Effector CD4-positive, alpha-beta T cell (primary cell): ENCODE measurements around the gene SPATA32.

ENCODE experiments used
- DNase-seq: peaks from one replicate; pipeline ENCODE4 v3.0.0-alpha.2; 2020

SPATA32 gene

DNA sequence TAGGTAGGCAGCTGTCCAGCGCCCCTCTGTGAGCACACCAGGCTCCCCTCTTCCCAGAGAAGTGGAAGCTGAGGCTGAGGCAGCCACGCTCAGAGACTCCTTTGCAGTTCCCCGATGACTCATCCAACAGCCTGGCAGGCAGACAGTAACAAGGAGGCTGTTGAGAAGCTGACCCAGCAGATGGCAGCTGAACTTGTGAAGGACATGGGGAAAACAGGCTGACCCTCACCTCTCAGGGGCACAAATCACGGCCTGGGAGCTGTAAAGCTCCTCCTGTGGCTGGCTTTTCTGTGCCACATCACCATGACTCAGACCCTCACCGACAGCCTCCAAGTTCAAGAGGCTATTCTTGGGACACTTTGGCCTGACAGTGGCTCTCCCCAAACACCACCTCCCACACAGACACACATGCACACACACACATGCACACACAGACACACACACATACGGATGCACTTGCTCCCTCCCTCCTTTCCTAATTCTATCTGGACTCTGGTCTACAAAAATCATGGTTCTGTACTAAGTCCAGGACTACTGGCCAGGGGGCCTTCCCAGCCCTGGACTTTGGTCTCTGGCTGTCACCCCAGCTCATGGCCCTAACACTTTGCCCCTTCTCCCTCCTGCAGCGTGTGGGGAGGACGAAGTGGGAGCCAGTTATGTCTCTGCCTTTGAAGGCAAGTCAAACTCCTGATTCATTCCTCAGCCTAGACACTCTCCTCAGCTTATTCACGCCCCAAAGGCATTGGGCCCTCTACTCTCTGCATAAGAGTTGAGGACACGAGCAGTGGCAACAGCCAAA is 31.7 kb upstream of the SPATA32 start:
- no peak for DNase-seq

DNA sequence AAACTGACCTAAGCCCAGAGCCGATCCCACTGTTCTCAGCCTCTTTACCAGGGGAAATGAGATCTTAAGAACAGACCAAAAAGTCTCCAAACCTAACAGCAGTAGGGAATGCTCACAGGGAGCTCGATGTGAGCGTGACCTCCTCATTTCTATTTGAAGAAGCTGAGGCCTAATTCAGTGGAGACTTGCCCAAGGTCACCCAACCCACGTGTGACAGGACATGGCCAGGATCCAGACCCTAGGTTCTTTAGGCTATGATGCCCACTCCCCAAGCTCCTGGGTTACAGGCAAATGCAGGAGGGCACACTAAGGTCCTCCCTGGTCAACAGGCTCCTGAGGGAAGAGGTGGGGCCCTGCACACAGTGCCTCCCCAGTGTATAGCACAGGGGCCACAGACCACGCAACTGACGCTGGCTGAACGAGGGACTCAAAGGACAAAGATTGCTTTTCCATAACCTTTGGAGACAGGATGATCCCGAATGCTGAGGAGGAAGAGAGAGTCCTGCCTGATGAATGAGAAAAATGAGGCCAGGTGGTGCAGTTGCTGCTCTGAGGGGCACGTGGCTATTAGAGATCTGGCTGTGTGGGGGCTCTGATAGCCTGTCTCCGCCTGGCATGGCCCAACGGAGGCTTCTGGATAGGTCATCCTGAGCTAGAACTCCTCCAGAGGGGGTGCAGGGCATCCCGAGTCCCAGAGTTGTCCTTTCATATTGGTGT is 31.0 kb upstream of the SPATA32 start:
- DNase-seq, result no peak

DNA sequence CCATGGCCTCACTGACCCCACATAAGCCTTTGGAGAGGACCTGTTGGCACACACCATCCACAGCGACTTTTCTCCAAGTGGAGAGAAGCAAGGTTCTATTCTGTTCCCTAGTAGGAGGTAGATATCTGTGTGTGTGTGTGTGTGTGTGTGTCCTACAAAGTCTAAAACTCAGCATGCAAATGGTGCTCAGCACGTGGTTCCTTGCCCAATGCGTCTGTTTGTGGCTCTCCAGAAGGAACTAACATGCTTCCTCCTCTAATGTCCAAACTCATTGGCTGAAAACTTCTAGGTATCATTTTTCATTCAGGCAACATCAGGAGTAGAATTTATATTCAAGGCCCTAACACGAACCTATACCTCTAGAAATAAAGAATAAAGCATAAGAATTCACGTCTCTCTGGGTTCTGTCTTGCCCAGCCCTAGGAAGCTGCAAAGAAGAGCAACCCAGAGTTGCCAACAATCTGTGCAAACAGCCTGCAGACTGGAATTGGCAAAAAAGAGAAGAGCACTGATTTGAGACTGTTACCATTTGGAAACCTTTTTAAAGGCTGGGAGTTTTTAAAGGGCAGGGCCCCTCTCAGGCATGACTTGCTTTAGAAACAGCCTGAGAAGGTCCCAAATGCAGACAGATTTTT is 29.4 kb upstream of the SPATA32 start:
- no peak for DNase-seq

DNA sequence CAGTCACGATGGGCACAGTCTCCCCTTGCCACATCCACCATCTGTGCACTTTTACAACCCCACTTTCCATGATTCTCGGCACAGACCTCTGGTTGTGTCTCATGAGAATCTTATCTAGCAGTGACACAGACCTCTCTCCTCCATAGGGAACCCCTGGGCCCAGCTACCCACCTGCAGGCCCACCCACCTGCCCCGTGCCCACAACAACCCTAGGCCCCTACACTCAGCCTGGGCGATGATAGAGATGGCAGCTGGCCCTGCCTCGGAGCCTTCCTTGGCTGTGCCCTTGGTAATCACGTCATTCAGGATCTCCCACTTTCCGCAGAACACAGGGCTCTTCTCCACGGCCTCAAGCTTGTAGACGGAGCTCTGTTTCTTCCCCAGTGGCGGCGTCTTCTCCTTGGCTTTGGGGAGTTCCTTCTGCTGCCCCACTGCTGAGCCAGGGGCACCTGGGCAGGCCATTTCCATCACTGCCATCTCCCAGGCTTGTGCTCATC is 28.4 kb upstream of the SPATA32 start:
- DNase-seq, result no peak

DNA sequence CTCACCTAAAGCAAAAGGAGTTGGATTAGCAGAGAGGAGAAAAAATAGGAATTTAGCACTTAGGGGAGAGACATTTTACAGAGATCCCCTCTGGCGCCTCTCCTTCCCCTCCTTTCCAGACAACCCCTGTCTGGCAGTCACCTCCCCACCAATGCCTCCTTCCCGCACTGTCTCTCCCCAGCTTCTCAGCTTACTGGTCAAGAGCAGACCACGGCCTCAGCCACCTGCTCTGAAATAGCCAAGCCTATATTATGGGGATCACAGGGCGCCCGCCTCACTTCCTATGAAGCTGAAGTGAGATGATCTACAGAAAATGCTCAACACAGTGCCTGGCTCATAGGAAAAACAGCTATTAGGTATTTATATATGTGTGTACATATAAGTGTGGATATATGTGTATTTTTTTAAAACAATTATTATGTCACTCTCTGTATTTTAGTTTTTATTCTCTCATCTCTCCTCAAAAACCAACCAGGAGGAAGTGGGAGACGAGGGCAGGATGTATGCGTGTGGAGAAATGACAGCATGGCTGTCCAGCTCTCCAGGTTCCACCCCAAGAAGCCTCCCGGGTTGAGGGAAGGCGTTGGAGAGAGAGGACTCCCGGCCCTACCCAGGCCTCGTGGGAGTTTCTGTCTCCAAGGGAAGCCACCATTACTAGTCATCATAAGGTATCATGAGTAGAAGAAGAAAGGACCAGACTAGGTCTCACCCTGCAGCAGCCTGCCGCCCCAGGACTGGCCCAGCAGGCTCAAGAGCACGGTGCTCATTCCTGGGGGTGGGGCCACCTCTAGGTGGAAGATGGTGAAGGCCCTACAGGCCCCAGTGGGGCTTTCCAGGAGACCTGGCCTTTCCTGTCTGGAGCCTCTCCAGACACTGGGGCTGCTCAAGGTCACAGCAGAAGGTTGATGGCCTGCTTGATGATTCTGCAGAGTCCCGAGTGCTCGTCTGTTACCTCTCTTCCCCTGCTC is 27.7 kb upstream of the SPATA32 start:
- DNase-seq, result no peak

DNA sequence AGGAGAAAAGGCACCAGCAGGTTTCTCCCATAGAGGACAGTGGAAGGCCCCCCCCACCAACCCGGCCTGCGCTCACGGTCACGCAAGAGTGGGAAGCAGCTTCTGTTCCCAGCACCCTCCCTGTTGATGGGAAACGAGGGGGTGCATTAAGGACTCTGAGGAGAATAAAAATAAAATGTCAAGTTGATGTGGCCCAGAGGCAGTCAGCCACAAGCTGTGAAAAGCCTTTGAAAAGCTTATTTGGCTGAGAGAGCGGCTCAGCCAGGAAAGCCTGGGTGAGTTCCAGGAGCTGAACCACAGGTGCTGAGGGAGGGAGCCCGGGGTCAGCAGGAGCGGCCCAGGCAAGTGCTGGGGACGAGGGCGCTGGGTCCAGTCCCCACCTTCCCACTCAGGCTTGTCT is 26.9 kb upstream of the SPATA32 start:
- no peak for DNase-seq

DNA sequence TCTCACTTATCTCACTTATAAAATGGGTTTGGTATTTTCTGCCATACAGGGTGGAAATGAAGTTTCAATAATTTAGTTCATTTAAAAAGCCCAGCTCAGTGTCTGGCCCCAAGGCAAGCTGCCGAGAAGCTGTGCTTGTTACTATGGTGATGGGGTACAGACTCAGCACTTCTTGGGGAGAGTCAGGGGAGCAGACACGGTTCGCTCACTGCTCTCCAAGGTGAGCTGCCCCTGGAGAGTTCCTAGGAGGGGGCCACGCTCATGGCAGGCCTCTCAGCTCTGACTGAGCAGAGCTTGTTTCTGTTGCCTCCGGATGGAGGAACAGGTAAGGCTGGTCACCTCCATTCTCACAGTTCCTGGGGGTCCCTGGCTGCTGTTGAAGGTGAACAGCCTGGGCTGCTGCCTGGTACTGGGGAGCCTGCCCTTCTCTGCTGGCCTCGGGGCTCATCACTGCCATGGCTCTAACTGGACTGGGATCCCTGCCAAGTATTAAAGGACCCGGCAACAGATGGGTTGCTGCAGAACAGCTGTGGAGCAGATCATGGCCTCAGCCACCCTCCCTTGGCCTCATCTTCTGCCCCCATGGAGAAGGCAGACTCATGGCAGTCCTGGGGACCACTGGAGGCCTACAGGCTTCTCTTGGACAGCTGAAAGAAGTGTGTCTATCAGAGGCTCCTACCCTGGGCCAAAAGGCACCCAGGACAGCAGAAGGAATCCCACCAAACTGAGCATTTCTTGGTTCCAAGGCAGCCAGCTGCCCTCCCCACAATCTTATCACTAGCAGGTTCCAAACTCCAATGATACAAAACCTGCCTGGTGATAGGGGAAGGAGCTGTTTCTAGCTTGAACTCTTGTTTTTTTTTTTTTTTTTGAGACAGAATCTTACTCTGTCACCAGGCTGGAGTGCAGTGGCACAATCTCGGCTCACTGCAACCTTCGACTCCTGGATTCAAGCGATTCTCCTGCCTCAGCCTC is 25.9 kb upstream of the SPATA32 start:
- DNase-seq, result no peak

DNA sequence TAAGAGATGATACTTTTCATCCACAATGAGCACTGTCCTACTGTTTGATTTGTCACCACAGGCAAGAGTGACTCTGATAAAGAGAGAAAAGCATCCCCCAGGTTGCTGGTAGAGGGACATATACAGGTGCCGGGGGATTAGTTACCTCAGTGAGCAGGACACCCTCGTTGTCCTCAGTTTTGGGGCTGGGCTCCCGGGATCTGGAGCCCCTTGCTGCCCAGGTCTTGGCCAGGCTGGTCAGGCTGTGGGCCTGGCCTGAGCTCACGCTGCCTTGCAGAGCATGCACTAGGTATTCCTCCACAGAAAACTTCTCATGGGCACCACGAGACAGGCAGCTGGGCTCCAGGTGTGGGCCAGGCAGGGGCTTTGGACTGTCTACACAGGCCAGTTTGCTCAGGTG is 24.4 kb upstream of the SPATA32 start:
- DNase-seq, result no peak

DNA sequence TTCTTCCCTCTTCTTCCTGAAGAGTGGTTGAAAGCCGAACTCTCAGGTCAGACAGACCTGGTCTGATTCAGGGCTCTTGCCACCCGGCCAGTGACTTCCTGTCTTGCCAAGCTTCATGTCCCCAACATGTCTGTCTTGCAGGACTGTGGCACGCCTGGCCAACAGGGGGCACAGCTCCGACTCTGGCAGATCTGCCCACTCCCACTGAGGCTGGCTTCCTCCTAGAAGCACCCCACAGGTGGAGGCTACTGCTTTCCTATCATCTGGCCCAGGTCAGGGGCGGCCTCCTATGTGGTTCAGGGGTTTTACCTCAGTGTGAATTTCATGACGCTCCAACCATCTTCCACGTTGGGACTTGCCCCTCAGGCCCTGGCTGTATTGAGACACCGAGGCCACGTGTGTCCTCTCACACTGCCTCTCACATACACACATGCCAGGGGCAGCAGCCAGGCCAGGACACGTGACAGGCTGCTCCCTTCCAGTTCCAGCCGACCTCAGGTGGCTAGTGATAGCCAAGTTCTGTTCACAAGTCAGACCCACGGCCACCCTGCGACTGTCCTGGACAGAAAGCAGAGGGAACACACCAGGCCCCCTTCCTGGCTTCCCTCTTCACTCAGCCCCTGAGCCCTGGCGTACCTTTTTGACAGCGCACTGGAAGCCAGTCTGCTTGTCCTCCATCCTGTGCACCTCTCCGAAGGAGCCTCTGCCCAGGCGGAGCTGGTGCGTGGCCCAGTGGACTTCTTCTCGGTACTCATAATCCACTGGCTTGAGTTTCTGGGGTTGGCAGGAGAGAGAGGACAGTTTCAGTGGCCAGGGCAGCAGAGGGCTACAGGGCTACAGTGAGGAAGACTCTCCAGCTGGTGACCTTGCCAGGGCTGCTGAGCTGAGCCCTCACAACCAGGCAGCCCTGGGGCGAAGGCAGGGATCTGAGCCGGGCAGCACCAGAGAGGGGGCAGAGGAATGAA is 22.6 kb upstream of the SPATA32 start:
- peak; percentile 19 for DNase-seq

DNA sequence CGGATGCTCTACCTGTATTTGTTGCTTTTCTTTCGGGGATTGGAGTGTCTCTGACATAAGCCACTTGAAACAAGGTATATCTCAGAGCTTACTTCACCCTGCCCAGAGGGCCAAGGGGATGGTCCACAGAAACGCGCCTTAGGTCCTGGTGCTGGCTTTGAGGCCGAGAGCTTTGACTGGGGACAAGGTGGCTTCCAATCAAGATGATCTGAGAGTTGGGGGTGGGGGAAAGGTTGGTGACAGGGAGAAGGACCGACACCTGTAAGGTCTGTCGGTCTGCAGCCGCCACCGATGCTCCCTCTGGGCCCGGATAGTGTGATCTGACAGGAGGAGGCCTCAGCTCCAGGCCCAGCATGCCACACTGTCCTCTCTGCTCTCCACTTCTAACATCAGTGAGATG is 21.8 kb upstream of the SPATA32 start:
- no peak for DNase-seq

DNA sequence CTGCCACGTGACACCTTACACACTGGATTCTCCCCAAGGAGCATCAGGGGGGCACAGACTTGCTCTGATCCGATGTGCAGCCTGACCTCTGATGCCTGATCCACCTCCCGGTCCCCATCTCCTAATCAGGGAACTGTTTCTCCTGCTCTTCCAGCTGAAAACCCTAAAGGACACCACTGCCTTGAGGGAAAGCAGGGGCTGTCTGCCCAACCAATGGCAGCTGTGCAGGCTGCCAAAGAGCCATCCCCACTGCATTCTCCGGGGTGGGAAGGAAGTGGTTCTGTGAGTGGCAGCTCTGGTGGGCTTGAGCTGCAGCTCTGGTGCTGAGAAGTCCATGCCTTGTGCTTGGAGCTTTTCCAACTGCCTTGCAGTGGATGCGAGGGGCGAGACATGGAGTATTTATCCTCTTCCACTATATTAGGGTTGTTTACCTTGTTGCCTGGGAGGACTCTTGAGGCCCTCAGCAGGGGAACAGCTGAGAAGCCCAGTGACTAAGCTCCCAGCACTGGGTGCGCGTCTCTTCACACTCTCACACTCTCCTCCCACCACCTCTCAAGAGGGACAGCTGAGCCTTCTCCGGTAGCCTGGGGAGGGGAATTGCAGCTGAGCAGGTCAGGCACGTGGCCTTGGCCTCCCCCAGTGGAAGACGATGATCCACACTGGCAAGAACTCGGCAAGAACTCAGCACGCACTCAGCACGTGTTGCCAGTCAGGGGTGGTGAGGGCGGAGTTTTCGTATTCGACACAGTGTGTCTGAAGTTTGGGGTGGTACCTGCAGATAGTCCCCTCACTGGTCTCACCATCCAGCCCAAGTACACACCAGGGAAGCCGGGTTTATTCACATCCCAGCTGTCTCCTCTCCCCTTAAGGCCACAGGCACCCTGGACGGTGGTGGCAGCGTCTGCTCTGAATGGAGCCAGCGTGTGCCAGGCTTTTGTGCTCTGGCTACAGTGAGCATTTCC is 21.1 kb upstream of the SPATA32 start:
- no peak for DNase-seq

DNA sequence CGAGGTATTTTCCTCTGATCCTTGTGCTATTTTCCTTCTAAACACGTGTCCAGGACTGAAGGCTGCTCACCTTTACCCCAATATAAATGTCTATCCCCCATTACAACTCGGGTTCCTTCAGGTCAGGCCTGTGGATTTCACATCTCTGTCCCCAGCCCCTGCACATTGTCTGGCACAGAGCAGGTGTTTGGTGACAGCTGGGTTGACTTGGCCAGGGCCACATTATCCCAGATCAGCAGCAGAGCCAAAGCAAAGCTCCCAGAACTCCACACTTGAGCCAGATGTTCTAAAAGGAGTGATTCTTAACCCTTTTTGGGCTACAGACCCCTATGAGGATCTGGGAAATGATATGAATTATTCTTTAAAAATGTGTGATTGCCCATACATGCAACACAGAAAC is 18.0 kb upstream of the SPATA32 start:
- DNase-seq, result no peak

DNA sequence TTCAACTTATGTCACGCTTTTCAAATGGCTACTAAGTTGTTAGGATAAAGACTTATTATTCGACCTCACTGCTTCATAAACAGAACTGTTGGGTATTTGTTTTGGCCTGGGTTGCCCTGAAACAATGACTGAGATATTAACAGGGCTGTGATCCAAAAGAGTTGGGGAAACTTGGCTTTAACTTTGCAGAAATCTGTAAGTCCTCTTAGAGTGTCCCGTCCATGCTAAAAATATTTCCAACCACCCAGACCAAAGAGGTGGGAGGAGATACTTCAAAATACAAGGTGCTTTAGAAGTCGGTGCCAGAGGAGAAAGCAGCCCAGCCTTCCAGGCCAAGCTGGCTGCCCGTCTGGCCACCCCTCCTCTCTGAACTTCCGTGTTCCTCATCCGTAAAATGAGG is 16.1 kb upstream of the SPATA32 start:
- no peak for DNase-seq

DNA sequence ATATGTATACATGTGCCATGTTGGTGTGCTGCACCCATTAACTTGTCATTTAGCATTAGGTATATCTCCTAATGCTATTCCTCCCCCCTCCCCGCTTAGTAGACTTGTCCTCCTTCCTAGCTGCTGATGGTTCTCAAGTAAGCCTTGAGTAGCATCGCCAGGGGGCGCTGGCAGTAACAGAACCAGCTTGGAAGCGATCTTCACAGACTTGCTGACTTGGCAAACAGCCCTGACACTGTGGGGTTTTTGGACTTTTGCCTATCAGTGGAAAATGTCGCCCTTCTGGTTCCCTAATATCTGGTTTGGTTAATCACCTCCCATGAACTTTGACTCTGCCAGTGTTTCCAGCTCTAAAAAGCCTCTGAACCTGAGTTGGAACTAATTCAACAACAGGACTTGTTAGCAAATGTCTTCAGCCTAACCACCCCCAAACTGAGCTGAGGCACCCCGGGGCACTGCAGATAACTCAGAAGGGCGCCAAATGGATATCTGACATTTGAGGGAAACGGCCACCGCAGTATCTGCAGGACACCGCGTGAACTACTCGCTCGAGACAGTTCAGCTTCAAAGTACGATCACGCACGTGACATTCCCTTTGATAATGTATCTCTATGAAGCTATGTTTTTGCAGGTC is 15.4 kb upstream of the SPATA32 start:
- DNase-seq, result peak; percentile 87

DNA sequence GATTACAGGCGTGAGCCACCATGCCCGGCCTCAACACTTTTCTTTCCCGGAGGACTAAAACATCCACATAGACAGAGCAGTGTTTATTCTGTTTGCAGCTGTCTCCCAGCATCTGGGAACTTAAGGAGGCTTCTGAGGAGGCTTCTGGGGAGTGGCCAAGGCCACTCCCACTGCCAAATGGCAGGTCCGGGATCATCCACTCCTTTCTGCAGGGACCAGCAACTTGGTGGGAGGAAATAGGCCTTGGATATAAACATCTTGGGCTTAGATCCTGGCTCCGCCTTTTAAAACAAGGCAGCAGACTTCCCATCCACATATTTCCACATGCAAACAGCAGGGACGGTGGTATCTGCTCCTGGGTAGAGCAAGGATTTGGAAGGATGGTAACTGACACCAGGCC is 14.1 kb upstream of the SPATA32 start:
- no peak for DNase-seq

DNA sequence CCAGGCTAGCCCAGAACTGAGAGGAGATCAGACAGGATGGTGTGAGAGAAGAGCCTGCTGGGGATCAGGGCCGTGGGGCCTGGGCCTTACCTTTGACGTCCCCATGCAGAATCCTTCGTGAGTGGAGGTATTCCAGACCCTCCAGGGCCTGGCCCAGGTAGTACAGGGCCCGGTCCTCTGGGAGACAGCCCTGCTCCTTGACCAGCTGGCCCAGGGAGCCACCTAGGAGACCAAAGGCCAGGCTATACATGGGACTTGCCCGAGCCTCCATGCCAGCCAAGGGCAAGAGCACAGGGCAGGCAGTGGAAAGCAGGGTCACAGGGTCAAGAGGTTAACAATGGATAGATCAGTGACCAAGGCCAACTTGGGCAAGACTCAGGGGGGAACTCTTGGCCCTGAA is 12.1 kb upstream of the SPATA32 start:
- DNase-seq, result no peak

DNA sequence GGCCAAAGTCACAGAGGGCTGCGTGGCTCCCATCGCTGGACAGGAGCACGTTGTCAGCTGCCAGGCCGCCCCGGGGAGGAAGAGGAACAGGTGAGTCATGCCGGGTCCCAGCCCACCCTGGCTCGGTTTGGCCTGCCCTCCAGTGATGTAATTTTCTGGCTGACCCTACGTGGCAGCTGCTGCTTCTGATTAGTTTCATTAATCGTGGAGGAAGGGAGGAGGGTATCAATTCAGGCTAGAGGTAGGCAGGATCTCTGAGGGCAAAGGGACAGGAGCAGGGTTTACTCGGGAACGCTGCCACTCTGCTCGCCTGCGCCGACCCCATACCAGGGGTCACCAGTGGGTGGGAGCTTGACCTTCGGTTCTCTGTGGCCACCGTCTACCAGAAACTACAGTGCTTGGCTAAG is 11.7 kb upstream of the SPATA32 start:
- DNase-seq, result no peak

DNA sequence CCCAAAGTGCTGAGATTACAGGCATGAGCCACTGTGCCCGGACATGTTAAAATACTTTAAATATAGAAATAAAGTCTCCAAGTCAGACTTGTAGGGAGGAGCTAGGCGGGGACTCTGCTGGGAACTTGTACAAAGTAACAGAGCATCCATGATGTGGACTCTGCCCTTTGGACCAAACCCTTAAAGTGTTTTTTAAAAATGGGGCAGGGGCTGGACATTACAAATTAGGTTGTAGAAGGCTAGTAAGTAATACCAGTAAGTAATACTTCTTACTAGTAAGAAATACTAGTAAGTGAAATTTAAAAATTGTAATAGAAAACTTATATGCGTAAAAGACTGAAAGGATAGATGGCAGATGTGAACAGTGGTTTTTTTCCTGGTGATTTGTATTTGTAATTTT is 9.7 kb upstream of the SPATA32 start:
- no peak for DNase-seq
